HG02840 (cell line): ENCODE measurements around the gene ZMAT5.

Source experiments
- ATAC-seq: cut with Tn5 transposase; IDR thresholded peaks from one replicate; pipeline ENCODE4 v1.9.1; 2021; ENCODE audit warnings: mild to moderate bottlenecking, moderate library complexity, moderate number of reproducible peaks; ENCODE audit not compliant: unreplicated experiment, low FRiP score

The ZMAT5 gene

DNA sequence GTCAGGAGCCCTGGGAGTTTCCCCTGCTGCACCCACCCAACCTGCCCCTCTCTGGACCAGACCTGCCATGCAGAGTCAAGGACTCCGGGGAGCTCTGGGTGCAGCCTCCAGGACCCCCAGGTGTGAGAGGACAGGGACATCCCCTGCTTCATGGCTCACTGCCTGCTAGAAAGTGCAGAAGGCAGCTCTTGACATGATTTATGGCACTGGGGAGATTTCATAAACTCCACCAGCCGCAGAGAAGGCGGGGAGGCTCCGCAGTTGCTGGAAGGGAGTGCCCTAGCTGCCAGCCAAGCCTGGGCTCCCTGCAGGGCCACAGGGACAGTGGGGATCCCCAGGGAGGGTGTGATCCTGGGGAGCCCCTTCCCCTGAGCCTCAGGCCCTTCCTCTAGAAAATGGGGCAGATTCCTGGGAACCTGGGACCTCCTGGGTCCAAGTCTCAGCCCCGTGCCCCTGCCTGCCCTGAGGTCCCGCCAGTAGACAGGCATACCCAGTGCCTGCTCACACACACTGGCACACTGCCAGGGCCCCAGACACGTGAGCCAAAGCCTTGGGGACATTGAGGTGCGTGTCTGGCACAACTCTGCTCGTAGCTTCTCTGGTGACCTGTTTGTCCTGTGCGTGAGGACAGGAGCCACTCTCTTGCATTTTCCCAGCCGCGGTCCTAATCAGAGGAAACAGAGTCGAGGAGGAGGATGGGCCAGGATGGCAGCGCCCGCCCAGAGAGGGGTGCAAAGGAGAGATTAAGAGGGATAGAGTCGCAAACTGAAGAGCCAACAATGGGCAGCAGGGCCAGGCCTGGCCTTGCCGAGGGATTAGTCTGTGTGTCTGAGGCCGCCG is 33.2 kb downstream of the ZMAT5 start:
- ATAC-seq = no peak

DNA sequence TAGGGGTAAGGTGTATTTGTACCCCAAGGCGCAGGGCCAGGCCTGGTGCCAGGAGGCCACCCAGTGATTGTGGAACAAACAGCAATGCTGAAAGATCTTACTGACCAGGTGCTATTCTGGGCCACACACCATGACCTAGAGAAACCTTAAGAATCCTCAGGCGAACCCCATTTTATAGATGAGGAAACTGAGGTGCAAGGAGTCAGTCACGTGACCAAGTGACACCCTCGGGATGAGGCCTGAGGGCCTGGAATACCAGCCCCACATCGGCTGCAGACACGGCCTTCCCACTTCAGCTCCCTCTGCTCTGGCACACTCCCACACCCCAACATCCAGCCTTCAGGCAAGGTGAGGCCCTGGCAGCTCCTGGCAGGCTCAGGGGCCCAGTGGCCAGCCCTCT is 33.9 kb downstream of the ZMAT5 start:
- ATAC-seq = no peak

DNA sequence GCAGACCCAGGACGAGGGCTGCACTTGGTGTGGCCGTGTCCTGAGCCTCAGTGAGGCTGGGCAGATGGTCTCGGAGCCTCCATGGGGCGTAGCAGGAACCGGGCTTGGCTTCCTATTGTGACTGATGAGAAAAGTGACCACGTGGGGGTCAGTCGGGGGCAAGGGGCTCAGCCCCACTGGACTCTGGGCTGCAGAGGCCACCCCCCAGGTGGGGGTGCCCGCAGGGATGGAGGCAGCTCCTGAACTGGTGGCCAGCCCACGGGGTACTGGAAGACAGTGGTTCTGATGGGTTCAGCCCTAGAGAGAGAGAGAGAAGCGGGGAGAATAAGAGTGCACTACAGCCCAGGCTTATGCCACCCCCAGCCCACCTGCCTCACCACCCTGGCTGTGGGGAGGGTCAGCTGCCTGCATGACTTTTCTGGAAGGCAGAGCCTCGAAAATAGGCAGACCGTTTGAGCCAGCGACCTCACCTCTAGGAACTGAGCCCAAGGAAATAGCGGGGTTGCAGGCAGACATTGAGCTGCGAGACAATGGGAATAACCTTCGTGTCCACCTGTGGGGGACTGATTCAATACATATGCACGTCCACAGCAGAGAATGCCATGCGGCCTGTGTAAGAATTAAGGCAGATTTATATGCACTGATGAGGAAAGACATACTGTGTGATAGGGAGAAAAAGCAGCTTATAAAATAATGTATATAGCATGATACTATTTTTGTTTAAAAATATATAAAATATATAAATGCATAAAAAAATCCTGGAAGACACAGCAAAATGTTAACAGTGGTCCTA is 35.6 kb downstream of the ZMAT5 start:
- ATAC-seq = no peak

DNA sequence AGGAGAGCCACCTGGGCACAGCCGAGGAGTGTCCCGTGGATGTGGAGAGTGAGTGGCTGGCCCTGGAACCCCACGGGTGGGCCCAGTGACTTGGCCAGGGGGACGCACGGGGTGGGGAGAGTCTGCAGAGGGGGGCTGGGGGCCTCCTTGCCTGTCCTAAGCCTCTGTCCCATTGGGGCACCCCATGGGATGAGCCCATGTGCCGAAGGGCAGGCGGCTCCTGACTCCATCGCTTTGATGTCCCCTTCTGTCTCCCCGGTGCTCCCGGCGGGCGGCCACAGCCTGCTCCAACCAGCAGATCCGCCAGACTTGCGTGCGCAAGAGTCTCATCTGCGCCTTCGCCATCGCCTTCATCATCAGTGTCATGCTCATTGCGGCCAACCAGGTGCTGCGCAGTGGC is 37.6 kb downstream of the ZMAT5 start:
- ATAC-seq = no peak

DNA sequence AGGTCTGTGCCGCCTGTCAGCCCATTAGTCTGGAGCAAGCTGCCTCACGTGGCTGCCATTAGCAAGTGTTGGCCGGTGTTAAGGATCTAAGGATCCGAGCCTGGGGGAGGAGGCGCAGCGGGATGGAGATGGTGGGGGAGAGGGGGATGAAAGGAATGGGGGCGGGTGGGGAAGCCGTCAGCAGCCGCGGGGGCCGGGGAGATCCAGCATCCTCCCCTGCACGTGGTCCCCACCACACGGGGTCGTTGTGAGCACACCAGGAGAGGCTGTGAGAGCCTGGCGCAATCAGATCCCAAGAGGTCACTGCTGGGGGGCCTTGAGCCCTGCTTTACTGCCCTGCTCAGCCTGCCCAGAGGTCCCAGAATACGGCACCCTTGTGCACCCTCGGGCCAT is 39.7 kb downstream of the ZMAT5 start:
- ATAC-seq = no peak

DNA sequence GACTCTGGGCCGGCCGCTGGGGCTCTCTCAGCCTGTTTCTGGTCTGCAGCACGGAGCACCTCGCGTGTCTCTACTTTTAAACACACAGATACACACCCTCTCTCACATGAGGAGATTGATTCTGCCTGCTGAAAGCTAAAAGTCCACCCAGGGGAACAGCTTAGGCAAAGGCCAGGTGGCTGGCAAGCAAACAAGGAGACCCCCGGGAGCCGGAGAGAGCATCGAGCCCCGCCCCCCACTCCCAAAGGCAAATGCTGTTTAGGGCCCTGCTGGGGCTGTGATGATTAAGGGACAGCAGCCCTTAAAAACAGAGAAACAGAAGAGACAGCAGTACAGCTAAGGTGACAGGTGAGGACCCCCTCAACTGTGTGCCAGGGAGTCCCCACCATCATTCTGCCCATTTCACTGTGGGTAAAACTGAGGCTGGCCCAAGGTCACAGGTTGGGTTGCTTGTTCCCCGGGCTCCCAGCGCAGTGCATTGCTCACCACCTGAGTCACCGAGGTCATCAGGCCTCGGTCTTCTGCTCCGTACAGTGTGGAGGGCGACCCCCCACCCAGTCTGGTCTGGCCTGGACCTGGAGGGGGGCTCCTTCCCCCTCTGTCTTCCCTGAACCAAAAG is 40.2 kb downstream of the ZMAT5 start:
- no peak for ATAC-seq

DNA sequence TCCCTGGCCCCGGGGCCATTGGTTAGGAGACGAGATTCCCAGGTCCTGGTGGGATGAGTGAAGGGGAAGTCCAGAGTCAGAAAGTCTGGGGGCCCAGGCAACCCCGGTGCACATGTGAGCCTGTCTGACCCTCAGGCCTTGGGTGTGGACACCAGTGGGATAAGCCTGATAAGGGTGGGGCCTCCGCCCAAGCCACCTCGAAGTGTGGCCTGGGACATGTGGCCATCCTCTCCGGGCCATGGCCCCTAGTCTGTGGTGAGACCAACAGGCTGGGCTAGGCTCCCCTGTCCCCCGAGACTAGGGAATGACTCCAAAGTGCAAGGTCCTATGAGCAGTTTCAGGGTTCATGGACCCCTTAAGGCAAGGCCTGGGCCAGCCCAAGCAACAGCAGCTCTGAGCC is 40.7 kb downstream of the ZMAT5 start:
- ATAC-seq = no peak

DNA sequence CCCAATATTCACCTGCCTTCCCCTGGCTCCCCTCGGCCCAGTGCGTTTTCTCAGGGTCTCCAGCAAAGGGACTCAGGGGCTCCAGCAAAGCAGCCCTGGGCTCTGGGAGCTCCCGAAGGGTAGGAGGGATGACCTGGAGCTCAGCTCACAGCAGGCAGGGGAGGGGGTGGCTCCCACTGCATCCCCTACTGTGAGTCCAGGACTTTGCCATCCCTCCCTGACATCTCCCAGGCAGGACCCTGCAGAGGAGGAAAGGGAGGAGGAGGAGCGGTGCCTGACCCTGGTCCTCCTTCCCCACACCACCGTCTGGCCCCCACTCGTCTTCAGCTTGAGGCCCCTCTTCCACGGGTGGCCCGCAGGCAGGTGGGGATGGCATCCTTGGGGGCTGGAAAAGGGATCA is 42.0 kb downstream of the ZMAT5 start:
- ATAC-seq = no peak

DNA sequence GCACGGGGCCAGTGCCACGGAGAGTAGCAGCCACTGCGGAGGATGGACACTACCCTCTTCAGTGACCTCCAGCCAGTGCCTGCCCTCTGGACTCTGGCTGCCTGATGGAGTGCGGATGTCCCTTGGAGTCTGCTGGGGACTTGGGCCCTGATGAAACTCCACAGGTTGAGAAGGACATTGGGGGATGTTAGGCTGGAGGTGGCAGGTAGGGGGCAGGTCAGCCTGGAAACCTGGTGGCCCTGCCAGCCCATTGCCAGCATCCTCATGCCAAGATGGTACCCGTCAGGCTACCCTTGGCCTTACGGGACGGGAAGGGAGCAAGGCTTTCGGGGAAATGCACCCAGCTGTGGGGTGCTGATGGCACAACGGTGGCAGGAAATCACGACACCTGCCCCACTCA is 43.0 kb downstream of the ZMAT5 start:
- ATAC-seq = no peak

DNA sequence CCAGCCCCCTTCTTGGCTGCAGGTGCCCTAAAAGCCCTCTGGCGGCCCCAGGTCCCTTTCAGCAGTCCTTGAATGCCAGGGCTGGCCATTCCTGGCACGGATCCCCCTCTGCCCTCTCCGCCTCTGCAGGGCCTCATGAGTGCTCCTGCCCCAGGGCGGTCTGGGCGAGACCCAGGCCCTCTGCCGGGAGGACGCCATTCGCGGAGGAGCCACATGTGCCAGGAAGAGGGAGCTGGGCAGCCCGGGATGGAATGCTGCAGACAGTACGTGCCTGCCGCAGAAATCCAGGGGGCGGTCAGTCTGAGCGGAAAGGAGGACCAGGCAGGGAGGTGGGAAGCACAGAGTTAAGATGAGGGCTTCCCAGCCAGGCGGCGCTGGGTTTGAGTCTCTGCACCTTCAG is 44.2 kb downstream of the ZMAT5 start:
- no peak for ATAC-seq

DNA sequence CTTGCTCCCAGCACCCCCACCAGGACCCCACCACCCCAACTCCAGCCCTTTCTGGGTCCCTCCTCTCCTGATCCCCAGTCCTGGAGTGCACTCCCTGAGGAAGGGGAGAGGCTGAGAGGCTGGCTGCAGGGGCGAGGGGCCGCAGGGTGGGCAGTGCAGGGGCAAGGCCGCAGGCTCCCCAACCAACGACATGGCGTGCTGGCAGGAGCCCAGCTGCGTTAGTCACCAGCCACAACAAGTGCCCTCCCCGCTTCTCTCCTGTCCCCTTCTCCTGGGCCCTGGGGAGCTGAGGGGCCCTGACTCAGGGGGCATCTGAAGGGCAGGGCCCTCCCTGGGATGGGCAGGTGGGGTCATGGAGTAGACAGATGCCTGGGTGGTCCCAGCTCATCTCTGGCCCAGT is 44.7 kb downstream of the ZMAT5 start:
- no peak for ATAC-seq

DNA sequence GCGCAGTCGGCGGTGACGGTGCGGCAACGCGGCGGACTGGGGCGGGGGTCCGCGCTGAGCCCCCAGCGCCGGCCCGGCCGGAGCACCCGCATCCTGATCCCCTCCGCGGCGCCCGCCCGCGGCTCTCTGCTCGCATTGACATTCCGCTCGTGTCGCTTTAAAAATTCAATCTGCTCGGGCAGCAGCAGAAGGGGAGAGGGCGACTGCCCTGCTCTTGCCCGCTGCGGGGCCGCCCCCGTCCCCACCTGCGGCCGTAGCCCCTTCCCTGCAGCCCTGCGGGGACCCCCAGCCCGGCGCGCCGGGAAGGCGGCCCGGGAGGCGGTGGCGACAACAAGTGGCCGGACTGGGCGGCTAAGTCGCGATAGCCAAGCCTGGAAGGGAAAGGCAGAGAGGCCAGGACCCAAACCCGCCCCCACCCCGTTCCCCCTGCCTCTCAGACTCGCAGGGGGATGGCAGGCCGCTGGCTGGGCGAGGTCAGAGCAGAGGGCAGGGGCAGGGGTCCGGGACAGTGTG is 45.9 kb downstream of the ZMAT5 start:
- no peak for ATAC-seq

DNA sequence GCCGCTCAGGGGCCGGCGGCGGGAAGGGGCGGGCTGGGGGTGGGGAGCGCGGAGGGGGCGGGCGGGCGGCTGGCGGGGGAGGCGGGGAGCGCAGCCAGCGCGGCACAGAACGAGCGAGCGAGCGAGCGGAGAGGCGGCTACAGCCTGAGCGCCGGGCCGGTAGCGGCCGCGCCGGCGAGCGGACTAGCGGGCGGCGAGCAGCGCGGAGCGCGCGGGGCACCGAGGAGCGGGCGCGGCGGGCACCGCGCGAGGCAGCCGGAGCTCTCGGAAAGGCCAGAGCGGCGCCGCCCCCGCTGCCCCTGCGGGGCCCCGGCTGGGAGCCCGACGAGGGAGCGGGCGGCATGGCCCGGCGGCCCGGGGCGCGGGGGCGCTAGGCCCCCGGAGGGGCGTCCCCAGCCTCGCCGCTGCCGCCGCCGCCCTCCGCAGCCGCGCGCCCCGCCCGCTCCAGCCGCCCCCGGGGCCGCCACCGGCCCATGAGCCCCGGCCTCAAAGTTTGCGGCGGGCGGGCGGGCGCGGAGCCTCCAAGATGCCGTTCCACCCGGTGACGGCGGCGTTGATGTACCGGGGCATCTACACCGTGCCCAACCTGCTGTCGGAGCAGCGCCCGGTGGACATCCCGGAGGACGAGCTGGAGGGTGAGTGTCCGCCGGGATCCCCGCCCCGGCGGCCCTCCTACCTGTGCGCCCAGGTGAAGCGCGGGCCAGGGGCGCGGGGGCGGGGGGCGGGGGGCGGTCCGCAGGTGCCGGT is 46.7 kb downstream of the ZMAT5 start, which contains the start of gene CABP7:
CABP7 (plus strand) TSS at position 105 of the 747 bp plus-strand sequence; CDS start at position 527, 422 bp downstream.
- no peak for ATAC-seq

DNA sequence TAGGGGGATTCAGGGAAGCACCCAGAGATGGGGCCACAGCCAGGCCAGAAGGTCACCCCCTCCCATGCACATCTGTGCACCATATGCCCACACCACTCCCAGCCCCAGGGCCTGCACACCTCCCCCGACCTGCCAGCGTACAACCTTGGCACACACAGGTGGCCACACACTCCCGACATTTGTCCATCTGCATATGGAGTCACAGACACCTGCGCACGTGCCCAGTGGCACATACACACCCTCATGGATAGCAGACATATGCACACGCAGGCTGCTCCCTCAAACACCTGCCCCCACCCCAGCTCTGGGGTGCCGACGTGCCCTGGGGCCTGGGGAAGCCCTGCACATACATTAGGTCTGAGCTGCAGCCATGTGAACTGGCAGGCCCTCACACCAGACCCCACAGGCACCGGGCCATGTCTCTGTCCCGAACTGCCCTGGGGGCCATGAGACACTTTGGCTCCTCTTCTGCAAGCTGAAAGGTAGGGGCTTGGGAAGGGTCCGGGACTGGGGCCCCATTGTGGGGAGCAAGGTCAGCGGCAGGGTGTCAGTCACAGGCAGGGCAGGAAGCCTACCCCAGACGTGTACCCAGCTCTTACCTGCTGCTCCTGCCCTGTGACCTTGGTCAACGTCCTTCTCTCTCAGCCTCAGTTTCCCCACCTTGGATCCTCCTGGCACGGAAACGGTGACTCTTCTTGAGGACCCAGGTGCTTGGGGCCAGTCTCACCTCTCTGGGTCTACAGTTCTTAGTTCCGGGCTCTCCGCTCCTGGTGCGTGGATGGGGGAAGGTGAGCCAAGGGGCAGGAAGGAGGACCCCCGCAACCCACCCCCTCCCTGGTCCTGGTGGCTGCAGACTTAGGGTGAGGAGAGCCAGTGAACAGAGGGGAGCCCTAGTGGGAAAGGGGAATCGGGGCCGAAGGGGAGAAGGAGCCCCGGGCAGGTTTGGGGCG is 47.6 kb downstream of the ZMAT5 start:
- no peak for ATAC-seq

DNA sequence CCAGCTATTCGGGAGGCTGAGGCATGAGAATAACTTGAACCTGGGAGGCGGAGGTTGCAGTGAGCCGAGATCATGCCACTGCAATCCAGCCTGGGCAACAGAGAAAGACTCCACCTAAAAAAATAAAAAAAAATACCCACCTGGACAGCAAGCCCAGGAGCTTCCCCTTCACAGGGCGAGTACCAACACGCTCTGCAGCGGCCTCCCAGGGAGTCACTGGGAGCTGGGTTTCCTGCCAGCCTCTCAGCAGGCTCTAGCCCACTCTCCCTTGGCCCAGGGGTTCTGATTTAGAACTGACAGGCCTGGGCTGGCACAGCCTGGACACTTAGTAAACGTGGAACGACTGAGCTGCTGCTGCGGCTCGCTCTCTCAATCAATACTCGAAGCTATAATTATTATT is 49.0 kb downstream of the ZMAT5 start:
- no peak for ATAC-seq

DNA sequence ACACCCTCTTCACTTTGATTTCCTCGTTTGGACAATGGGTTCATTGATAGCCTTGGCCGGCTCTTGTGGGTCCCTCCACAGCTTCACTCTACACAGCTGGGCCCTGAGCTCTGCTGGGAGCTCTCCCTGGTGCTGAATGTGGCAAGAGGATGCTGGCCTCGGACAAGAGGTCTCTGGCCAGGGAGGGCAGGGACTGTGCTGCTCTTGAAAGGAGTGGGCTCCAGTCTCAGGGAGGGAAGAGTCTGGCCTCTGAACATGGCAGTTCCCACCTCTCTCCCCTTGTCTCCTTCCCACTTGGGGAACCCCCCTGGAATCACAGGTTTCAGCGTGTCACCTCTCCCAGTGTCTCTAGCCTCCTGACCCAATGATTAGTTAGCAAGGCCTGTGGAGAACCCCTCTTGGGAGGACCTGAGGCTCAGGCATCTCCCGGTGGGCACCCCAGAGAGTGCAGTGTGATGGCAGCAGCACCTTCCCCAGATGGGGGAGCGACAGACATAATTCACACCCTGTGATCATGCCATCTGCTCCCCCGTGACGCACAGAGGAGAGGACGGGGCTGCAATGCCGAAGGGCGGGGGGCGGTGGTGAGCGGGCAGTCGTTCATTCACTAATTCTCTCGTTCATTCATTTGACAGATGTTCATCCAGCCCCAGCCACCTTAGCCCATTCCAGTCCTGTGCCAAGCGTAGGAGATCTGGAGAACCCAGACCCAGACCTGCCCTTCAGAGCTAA is 49.8 kb downstream of the ZMAT5 start:
- no peak for ATAC-seq

DNA sequence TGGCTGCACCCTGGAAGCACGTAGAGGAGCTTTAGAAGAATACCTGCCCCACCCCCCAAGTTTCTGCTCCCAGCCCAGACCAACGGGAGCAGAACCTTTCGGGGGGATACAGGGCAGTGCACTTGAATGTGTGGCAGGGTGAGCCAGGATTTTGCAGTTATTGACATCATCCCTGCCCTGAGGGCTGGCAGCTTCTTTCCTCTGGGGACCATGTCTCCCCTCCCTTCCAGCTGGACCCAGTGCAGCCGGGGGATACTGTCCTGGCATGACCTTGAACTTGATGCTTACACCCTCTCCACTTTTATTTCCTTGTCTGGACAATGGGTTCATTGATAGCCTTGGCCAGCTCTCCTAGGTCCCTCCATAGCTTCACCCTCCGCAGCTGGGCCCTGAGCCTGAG is 51.1 kb downstream of the ZMAT5 start:
- no peak for ATAC-seq

DNA sequence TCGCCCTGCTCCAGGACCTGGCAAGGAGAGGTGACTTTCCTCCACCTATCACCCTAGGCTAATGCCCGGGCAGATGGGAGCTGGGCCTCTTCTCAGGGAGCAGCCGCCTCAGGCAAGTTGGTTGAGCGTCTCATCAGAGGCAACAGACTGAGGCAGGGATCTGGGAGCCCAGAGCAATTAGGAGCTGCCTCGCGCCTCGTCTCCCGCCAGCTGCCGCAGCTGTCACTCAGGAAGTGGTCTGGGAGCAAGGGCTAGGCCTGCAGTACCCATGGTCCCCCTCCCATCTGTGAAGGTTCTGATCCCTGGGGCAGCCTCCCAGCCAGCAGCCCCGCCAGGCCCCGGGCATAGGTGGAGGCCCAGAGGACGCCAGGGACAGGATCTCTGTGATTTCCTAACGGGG is 51.6 kb downstream of the ZMAT5 start:
- no peak for ATAC-seq
